Measurements from ENCODE around the gene BHLHE40.

DNA sequence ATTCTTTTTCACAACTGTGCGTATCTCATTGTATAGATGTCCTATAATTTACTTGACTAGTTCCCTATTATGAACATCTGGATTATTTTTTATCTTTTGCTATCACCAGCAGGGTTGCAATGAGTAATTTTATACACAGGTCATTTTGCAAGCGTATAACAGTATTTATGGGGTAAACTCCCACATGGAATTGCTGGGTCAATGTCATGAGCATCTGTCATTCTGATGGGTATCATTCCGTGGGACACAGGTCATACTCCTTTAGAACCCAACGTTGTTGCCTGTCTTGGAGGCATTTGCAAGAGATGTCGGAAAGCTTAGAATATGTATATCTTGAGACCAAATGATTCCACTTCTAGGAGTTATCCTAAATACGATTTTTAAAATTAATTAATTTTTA, 12.9 kb downstream of the BHLHE40 start:
- TF ChIP-seq CTCF (IDR thresholded peaks at IDR 0.05; ENCODE audit: control extremely low read depth in 1 of 3, insufficient read depth in 1 of 3, low read depth in 1 of 3, low read length in 3 of 3) (no peak), EP300 (IDR thresholded peaks at IDR 0.05; ENCODE audit: borderline replicate concordance in 1 of 2, low read depth in 2 of 2, low read length in 2 of 2) (no peak), RAD21 (IDR thresholded peaks at IDR 0.05 in 1 of 2, conservative IDR thresholded peaks at IDR 0.05 in 1 of 2; ENCODE audit: low read depth in 2 of 2, low read length in 2 of 2) (no peak), CHD2 (IDR thresholded peaks at IDR 0.05; ENCODE audit: low read length) (no peak), EZH2 (IDR thresholded peaks at IDR 0.05; ENCODE audit: low read depth, low read length, severe bottlenecking) (no peak), POLR2A (IDR thresholded peaks at IDR 0.05; ENCODE audit: control extremely low read depth in 1 of 2, low read depth in 2 of 2, low read length in 2 of 2) (no peak), SRF (IDR thresholded peaks at IDR 0.05; ENCODE audit: low read depth, low read length) (no peak), SIN3A (conservative IDR thresholded peaks at IDR 0.05 in 1 of 2, IDR thresholded peaks at IDR 0.05 in 1 of 2; ENCODE audit: low read depth in 1 of 2, low read length in 2 of 2) (no peak), BRCA1 (IDR thresholded peaks at IDR 0.05; ENCODE audit: low read depth, low read length) (no peak)
- TF ChIP-seq, protein P1, sequence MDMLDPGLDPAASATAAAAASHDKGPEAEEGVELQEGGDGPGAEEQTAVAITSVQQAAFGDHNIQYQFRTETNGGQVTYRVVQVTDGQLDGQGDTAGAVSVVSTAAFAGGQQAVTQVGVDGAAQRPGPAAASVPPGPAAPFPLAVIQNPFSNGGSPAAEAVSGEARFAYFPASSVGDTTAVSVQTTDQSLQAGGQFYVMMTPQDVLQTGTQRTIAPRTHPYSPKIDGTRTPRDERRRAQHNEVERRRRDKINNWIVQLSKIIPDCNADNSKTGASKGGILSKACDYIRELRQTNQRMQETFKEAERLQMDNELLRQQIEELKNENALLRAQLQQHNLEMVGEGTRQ (IDR thresholded peaks at IDR 0.05; ENCODE audit: low read length) = no peak
